Stimulated activated naive CD8-positive, alpha-beta T cell treated with anti-CD3 and anti-CD28 coated beads, Interleukin-15, Interleukin-2, amounts not matched to agents 100 ng/mL and 50 ng/mL, for 24 hours (primary cell): ENCODE measurements around the gene PALM.
"Not testable (repeated sequence)": the region's sequence is repeated elsewhere in the genome, so short reads cannot be mapped to it uniquely, and the experiment has no call there.

ENCODE experiments used
- H3K27ac Mint-ChIP-seq: one replicate; pipeline ENCODE4 v1.8.0; 2021; ENCODE audit warnings: mild to moderate bottlenecking, mixed read lengths
- H3K27me3 Mint-ChIP-seq: one replicate; pipeline ENCODE4 v1.8.0; 2021; ENCODE audit warnings: mixed read lengths
- H3K36me3 Mint-ChIP-seq: one replicate; pipeline ENCODE4 v1.8.0; 2021; ENCODE audit warnings: low read depth, mixed read lengths
- H3K4me1 Mint-ChIP-seq: one replicate; pipeline ENCODE4 v1.8.0; 2021; ENCODE audit warnings: low read depth, mixed read lengths
- H3K4me3 Mint-ChIP-seq: one replicate; pipeline ENCODE4 v1.8.0; 2021; ENCODE audit warnings: mild to moderate bottlenecking, mixed read lengths
- H3K9me3 Mint-ChIP-seq: one replicate; pipeline ENCODE4 v1.8.0; 2021; ENCODE audit warnings: mixed read lengths

The PALM gene

GRCh38 chr19:729965-730668 is 21.4 kb downstream of the PALM start:
- no peak overlapping the region for H3K4me3 Mint-ChIP-seq
- no peak overlapping the region for H3K27ac Mint-ChIP-seq
- peaks cover 8% of the 10 kb centered on the region for H3K4me1 Mint-ChIP-seq
- H3K36me3 Mint-ChIP-seq, result no peaks in the 10 kb centered on the region
- no peaks in the 10 kb centered on the region for H3K9me3 Mint-ChIP-seq
- no peaks in the 10 kb centered on the region for H3K27me3 Mint-ChIP-seq

DNA sequence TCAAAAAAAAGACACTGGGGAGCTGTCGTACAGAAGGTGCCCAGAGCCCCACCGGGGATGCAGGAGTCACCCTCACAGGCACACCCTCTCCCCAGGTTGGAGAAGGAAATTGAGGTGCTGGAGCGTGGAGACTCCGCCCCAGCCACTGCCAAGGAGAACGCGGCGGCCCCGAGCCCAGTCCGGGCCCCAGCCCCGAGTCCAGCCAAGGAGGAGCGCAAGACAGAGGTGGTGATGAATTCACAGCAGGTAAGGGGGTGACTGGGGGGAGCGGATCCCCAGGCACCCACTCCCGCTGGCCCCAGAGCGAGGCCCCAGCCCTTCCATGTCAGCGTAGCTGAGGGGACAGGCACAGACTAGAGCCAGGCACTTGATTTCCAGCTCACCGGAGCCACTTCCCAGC is 22.3 kb downstream of the PALM start:
- no peak overlapping the region for H3K27ac Mint-ChIP-seq
- H3K27me3 Mint-ChIP-seq, result no peaks in the 10 kb centered on the region
- H3K9me3 Mint-ChIP-seq, result no peaks in the 10 kb centered on the region
- H3K4me3 Mint-ChIP-seq, result no peak overlapping the region
- H3K36me3 Mint-ChIP-seq, result no peaks in the 10 kb centered on the region
- peaks cover 8% of the 10 kb centered on the region for H3K4me1 Mint-ChIP-seq

GRCh38 chr19:732148-733069 is 23.7 kb downstream of the PALM start:
- H3K36me3 Mint-ChIP-seq, result no peaks in the 10 kb centered on the region
- no peaks in the 10 kb centered on the region for H3K27me3 Mint-ChIP-seq
- peaks cover 8% of the 10 kb centered on the region for H3K4me1 Mint-ChIP-seq
- H3K27ac Mint-ChIP-seq, result no peak overlapping the region
- H3K9me3 Mint-ChIP-seq, result no peaks in the 10 kb centered on the region
- no peak overlapping the region for H3K4me3 Mint-ChIP-seq

- H3K27me3 Mint-ChIP-seq, result no peaks in the 10 kb centered on the region
- peaks cover 8% of the 10 kb centered on the region for H3K4me1 Mint-ChIP-seq
- no peaks in the 10 kb centered on the region for H3K36me3 Mint-ChIP-seq
- no peak overlapping the region for H3K4me3 Mint-ChIP-seq
- H3K27ac Mint-ChIP-seq, result no peak overlapping the region
- H3K9me3 Mint-ChIP-seq, result no peaks in the 10 kb centered on the region
Observed at GRCh38 chr19:734716-735115, 26.0 kb downstream of the PALM start.

DNA sequence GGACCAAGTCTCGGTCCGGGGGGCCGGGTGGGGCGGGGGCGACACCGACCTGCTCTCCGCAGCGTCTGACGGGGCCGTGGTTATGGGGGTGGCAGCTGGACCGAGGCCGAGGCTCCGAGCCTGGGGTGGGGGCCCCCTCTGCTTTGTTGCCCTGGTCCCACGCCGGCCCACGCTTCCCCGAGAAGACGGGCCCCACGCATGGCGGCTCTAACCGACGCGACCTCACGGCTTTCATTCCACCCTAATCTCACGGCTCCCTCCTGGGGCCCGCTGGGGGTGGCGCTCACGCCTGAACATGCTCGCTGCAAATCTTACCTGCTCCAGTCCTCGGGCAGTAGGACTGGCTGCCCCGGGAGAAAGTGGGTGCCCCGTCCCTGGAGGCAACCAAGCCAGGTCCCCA is 27.4 kb downstream of the PALM start:
- peaks cover 8% of the 10 kb centered on the region for H3K4me1 Mint-ChIP-seq
- H3K36me3 Mint-ChIP-seq, result no peaks in the 10 kb centered on the region
- no peaks in the 10 kb centered on the region for H3K9me3 Mint-ChIP-seq
- no peaks in the 10 kb centered on the region for H3K27me3 Mint-ChIP-seq
- H3K4me3 Mint-ChIP-seq, result no peak overlapping the region
- H3K27ac Mint-ChIP-seq, result no peak overlapping the region

- no peaks in the 10 kb centered on the region for H3K9me3 Mint-ChIP-seq
- H3K36me3 Mint-ChIP-seq, result no peaks in the 10 kb centered on the region
- H3K27me3 Mint-ChIP-seq, result no peaks in the 10 kb centered on the region
- H3K4me1 Mint-ChIP-seq, result peaks cover 8% of the 10 kb centered on the region
- no peak overlapping the region for H3K27ac Mint-ChIP-seq
- H3K4me3 Mint-ChIP-seq, result no peak overlapping the region
Observed at GRCh38 chr19:737591-738093, 28.9 kb downstream of the PALM start.

DNA sequence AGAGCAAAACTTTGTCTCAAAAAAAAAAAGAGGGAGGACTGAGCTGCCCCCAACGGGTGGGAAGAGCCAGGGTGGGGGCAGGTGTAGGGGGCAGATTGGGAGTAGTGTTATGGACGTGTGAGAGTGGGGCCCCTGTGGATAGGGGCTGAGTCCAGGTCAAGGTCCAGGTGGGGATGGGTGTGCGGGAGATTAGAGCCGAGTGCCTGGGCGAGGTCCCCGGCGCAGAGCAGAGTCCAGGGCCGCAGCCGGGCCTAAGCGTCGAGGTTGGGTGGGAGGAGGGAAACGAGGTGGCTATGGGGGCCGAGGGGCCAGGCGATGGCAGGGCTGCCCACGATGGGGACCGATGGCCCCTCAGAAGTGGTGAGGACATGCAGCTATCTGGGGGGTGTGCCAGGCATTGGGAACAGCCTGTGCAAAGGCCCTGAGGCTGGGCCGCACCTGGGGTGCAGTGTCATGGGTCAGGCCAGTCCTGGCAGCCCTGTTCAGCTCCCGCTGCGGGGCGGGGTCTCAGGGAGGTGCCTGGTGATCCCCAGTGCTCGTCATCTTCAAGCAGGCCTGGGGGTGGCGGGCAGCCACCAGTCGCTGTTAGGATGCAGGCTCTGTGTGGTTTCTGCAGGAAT is 29.9 kb downstream of the PALM start:
- Mint-ChIP-seq H3K27me3 (no peaks in the 10 kb centered on the region), H3K36me3 (no peaks in the 10 kb centered on the region), H3K4me1 (peaks cover 4% of the 10 kb centered on the region), H3K4me3 (no peak overlapping the region), H3K27ac (no peak overlapping the region), H3K9me3 (no peaks in the 10 kb centered on the region)

DNA sequence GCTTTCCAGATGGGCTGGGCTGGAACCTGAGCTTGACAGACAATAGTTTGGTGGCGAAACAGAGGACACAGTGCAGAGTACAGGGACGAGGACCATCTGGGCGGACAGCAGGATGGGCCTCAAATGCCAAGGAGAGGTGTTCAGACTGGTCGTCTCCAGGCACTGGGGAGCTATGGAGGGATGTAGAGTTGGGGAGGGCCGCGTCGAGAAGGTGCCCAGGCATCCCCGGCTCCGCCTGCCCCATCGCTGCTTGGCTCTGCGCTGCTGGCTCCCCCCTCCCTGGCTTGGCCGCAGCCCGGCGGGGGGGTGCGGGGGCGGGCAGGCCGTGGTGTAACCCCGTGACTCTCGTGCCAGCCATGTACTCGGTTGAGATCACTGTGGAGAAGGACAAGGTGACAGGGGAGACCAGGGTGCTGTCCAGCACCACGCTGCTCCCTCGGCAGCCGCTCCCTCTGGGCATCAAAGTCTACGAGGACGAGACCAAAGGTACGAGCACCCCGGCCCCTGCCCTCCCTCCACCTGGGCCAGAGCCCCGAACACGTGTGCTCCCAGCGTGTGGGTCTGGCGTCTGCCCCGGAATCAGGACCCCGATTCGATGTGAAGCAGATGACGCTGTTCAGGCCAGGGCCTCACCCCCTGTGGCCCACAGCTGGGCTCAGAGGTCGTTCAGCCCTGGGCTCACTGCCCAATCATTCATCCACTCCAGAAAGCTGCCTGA is 31.4 kb downstream of the PALM start:
- no peaks in the 10 kb centered on the region for H3K27me3 Mint-ChIP-seq
- H3K9me3 Mint-ChIP-seq, result no peaks in the 10 kb centered on the region
- no peak overlapping the region for H3K4me3 Mint-ChIP-seq
- no peak overlapping the region for H3K27ac Mint-ChIP-seq
- no peaks in the 10 kb centered on the region for H3K36me3 Mint-ChIP-seq
- H3K4me1 Mint-ChIP-seq, result no peaks in the 10 kb centered on the region

DNA sequence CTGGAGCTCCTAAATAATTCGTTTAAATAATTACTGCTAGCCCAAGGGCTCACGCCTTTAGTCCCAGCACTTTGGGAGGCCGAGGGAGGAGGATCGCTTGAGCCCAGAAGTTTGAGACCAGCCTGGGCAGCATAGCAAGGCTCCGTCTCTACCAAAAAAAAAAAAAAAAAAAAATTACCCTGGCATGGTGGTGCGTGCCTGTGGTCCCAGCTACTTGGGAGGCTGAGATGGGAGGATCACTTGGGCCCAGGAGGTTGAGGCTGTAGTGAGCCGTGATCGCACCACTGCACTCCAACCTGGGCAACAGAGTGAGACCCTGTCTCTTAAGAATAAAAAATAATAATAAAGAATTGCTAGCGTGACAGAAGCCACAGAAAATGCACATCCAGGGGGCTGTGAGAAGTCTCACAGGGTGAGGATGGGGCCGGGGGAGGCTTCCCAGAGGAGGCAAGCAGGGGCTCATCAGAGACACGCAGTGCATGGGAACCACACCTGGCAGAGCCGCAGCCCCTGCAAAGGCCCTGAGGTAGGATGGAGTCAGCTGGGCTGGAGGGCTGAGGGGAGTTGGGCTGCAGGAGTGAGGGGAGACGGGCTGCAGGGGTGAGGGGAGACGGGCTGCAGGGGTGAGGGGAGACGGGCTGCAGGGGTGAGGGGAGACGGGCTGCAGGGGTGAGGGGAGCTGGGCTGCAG is 32.2 kb downstream of the PALM start:
- H3K27ac Mint-ChIP-seq, H3K4me3 Mint-ChIP-seq, H3K36me3 Mint-ChIP-seq, H3K4me1 Mint-ChIP-seq, H3K9me3 Mint-ChIP-seq, H3K27me3 Mint-ChIP-seq: not testable (repeated sequence)

GRCh38 chr19:741506-742131 is 32.9 kb downstream of the PALM start:
- Mint-ChIP-seq H3K36me3 (no peaks in the 10 kb centered on the region), H3K9me3 (no peaks in the 10 kb centered on the region), H3K27me3 (no peaks in the 10 kb centered on the region), H3K27ac (no peak overlapping the region), H3K4me3 (no peak overlapping the region), H3K4me1 (no peaks in the 10 kb centered on the region)

- Mint-ChIP-seq H3K27me3 (no peaks in the 10 kb centered on the region), H3K9me3 (no peaks in the 10 kb centered on the region), H3K4me1 (no peaks in the 10 kb centered on the region), H3K27ac (no peak overlapping the region), H3K36me3 (no peaks in the 10 kb centered on the region), H3K4me3 (no peak overlapping the region)
Observed at GRCh38 chr19:742540-743075, 33.9 kb downstream of the PALM start.

GRCh38 chr19:743168-743687 is 34.5 kb downstream of the PALM start:
- Mint-ChIP-seq H3K4me3 (no peak overlapping the region), H3K27me3 (no peaks in the 10 kb centered on the region), H3K9me3 (no peaks in the 10 kb centered on the region), H3K36me3 (no peaks in the 10 kb centered on the region), H3K27ac (no peak overlapping the region), H3K4me1 (no peaks in the 10 kb centered on the region)

- not testable (repeated sequence) for H3K9me3 Mint-ChIP-seq, H3K4me1 Mint-ChIP-seq, H3K36me3 Mint-ChIP-seq, H3K27me3 Mint-ChIP-seq, H3K4me3 Mint-ChIP-seq, H3K27ac Mint-ChIP-seq
Observed at GRCh38 chr19:745138-745537, 36.4 kb downstream of the PALM start.
